ENCODE data around the gene HSPG2.
"Not testable (repeated sequence)": the region's sequence is repeated elsewhere in the genome, so short reads cannot be mapped to it uniquely, and the experiment has no call there.

HSPG2 gene

GRCh38 chr1:21781815-21782348, 155.2 kb downstream of the HSPG2 start:
- peak; percentile 29 for DNase-seq

GRCh38 chr1:21779613-21780521, 157.2 kb downstream of the HSPG2 start:
- DNase-seq, result no peak

- no peak for DNase-seq
Measured at GRCh38 chr1:21778405-21778727, 158.7 kb downstream of the HSPG2 start.

DNA sequence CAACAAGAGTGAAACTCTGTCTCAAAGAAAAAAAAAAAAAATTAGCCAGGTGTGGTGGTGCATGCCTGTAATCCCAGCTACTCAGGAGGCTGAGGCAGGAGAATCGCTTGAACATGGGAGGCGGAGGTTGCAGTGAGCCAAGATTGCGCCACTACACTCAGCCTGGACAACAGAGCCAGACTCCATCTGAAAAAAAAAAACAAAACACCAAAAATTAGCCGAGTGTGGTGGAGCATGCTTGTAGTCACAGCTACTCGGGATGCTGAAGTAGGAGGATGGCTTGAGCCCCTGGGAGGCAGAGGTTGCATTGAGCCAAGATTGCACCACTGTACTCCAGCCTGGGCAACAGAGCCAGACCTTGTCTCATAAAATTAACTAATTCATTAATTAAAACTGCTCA, 160.2 kb downstream of the HSPG2 start:
- not testable (repeated sequence) for DNase-seq

DNA sequence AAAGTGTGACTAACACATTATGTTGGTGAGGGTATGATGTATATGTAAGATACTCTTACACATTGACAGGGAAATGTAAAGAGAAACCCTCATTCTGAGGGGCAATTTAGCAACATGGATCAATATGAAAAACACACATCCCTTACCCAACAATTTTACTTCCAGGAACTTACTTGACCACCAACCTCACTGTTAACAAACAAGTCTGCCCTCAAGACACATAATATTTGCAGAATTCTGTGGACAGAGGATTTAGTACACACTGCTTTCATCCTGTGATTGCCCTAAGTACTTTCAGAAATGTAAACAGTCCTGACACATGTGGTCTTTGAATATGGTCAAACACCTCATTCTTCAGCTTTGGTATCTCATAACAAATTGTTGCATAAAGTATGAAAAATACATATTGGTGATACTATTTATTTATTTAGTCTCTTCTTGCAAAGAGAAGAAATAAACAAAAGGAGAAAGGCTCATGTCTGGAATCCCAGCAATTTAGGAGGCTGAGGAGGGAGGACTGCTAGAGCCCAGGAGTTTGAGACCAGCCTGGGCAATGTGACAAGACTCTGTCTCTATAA, 161.0 kb downstream of the HSPG2 start:
- DNase-seq, result peak; percentile 61

GRCh38 chr1:21775550-21775914, 161.6 kb downstream of the HSPG2 start:
- no peak for DNase-seq

- no peak for DNase-seq
Measured at GRCh38 chr1:21774835-21775549, 162.1 kb downstream of the HSPG2 start.

- no peak for DNase-seq
Measured at GRCh38 chr1:21773585-21773984, 163.5 kb downstream of the HSPG2 start.

Data from HCEC 1CT (cell line).